ENCODE data around the gene XRRA1.
"Not testable (repeated sequence)": the region's sequence is repeated elsewhere in the genome, so short reads cannot be mapped to it uniquely, and the experiment has no call there.

Gene XRRA1

GRCh38 chr11:74948898-74949752, at the start of gene XRRA1, which contains the start of gene SPCS2:
Gene XRRA1, minus strand, starts transcription at chr11:74949091. Its CDS starts 8,213 bp downstream, at chr11:74940878.
Gene SPCS2, plus strand, starts transcription at chr11:74949266. Its CDS starts 20 bp downstream, at chr11:74949286.
- peak; percentile 97 for DNase-seq

GRCh38 chr11:74992852-74993251, 44.0 kb upstream of the XRRA1 start:
- DNase-seq, result no peak

- DNase-seq, result no peak
Measured at GRCh38 chr11:74990941-74991340, 42.0 kb upstream of the XRRA1 start.

GRCh38 chr11:74990150-74990549, 41.3 kb upstream of the XRRA1 start:
- DNase-seq, result not testable (repeated sequence)

GRCh38 chr11:74989260-74989638, 40.4 kb upstream of the XRRA1 start:
- no peak for DNase-seq

GRCh38 chr11:74988541-74989259, 39.8 kb upstream of the XRRA1 start, which contains the start of gene NEU3:
Gene NEU3, plus strand, starts transcription at chr11:74988933. Its CDS starts 128 bp downstream, at chr11:74989061.
- peak; percentile 75 for DNase-seq

- DNase-seq, result no peak
Measured at GRCh38 chr11:74984730-74985129, 35.8 kb upstream of the XRRA1 start.

GRCh38 chr11:74984070-74984469, 35.2 kb upstream of the XRRA1 start:
- no peak for DNase-seq

- no peak for DNase-seq
Measured at GRCh38 chr11:74981888-74982287, 33.0 kb upstream of the XRRA1 start.

- no peak for DNase-seq
Measured at GRCh38 chr11:74980634-74981033, 31.7 kb upstream of the XRRA1 start.

- DNase-seq, result no peak
Measured at GRCh38 chr11:74978041-74978440, 29.1 kb upstream of the XRRA1 start.

GRCh38 chr11:74971424-74971823, 22.5 kb upstream of the XRRA1 start:
- DNase-seq, result no peak

- DNase-seq, result no peak
Measured at GRCh38 chr11:74970852-74971395, 22.0 kb upstream of the XRRA1 start.

- DNase-seq, result no peak
Measured at GRCh38 chr11:74966651-74967050, 17.8 kb upstream of the XRRA1 start.

- DNase-seq, result not testable (repeated sequence)
Measured at GRCh38 chr11:74960128-74960527, 11.2 kb upstream of the XRRA1 start.

GRCh38 chr11:74957937-74958629, 9.2 kb upstream of the XRRA1 start:
- no peak for DNase-seq

GRCh38 chr11:74956397-74957015, 7.6 kb upstream of the XRRA1 start:
- DNase-seq, result no peak

GRCh38 chr11:74954199-74954598, 5.3 kb upstream of the XRRA1 start:
- no peak for DNase-seq

- DNase-seq, result no peak
Measured at GRCh38 chr11:74953451-74953850, 4.6 kb upstream of the XRRA1 start.

GRCh38 chr11:74952752-74953151, 3.9 kb upstream of the XRRA1 start:
- DNase-seq, result no peak

GRCh38 chr11:74951226-74951625, 2.3 kb upstream of the XRRA1 start:
- DNase-seq, result no peak

- DNase-seq, result no peak
Measured at GRCh38 chr11:74950374-74950969, 1.6 kb upstream of the XRRA1 start.
